ENCODE results near the gene CPT1B. TPM values are rescaled to one million over a fixed set of nuclear protein-coding genes. Genes with fewer than 3 reads are reported as not detected.
A peak's percentile ranks its signal among the peaks of the same experiment; 100 is the strongest.

The CPT1B gene
- total RNA-seq, 1 donor from 2014 or later = 0.43 TPM

DNA sequence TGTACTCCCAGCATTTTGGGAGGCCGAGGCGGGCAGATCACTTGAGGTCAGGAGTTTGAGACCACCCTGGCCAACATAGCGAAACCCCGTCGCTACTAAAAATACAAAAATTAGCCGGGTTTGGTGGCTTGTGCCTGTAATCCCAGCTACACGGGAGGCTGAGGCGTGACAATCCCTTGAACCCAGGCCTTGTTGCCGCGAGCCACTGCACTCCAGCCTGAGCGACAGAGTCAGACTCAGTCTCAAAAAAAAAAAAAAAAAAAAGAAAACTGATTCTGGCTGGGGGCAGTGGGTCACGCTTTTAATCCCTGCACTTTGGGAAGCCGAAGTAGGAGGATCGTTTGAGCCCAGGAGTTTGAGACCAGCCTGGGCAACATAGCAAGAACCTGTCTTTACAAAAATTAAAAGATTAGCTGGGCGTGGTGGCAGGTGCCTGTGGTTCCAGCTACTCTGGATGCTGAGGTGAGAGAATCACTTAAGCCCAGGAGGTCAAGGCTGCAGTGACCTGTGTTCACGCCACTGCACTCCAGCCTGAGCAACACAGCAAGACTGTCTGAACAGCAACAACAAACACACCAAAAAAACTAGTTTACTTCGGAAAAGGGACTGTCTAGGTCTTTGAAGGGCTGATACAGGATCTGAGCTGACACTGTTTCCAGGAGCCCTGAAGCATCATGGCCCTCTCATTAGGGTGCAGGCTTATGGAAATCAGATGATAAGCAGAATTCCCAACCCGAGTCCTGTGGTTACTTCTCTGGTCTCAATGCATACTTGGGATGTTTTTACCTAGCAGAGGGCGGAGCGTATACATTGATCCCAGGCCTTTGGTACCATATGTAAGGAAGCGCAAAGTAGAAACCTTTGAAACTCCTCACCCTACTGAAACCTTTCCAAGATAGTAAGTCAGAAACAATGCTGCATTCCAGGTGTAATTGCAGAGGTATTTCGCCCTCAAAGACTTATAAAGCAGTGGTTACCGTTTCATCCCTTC is 6.2 kb upstream of the CPT1B start:
- intact Hi-C loops (cut with DNase I) = no loop called here
- no peak overlapping the region for H3K27ac ChIP-seq
- peaks cover 0 to 5% of the 10 kb centered on the region in 2 donors for H3K36me3 ChIP-seq
- H3K4me3 ChIP-seq = peak overlapping the region in 1 of 2 donors; percentile 82
- H3K9me3 ChIP-seq = no peaks in the 10 kb centered on the region
- TF ChIP-seq CTCF (IDR thresholded peaks at IDR 0.05) = no peak
- peaks cover 4 to 14% of the 10 kb centered on the region in 2 donors for H3K4me1 ChIP-seq
- no peaks in the 10 kb centered on the region for H3K27me3 ChIP-seq
- no peak for DNase-seq (ENCODE audit: low spot score in 2 of 2)

GRCh38 chr22:50583294-50583861 is 5.2 kb upstream of the CPT1B start:
- Histone ChIP-seq H3K36me3 (peaks cover 0 to 5% of the 10 kb centered on the region in 2 donors), H3K4me3 (peak overlapping the region; percentile 65 to 82), H3K4me1 (peaks cover 5 to 19% of the 10 kb centered on the region in 2 donors), H3K27ac (peak overlapping the region; percentile 95 to 99), H3K9me3 (no peaks in the 10 kb centered on the region), H3K27me3 (peaks cover under 1% of the 10 kb centered on the region)
- intact Hi-C loops (cut with DNase I) = loop anchor here (2.0 kb wide), 1 partner anchor 45 kb away; the partner anchor contains the start of gene ARSA
- no peak for DNase-seq (ENCODE audit: low spot score in 2 of 2)
- TF ChIP-seq CTCF (IDR thresholded peaks at IDR 0.05) = no peak

DNA sequence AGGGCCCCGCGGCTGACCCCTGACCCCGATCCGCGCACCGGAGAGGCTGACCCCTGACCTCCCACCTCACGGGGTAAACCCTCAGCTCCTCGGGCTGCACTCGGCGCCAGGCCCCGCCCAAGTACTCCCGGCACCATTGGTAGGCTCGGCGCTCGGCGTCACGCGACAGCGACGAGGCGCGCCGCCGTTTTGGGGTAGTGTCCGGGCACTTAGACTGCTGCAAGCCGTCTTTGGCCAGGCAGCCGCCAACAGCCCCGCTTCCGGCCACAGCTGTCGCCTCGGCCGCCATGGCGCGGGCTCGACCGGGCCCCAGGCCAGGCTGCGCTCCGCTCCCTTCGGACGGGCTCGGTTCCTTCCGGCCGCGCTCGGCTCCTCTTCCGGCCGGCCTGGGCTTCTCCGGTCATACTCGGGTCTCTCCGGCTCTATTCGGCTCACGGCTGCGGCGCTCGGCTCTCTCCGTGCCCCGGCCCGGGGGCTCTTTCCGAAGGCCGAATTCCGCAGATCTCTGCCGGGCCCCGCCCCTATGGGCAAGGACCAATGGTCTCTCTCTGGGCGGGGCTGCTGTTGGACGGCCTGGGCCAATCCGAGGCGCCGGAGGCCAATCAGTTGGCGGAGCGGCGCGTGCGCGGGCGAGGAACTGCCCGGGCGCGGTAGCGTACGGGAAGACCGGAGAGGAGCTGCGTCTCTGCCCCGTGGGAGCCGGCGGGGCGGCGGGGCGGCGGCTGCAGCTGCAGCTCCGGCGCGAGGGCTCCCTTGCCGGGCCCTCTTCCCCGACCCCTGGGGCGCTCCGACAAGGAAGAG is 4.5 kb upstream of the CPT1B start, which contains the start of gene CHKB:
Gene CHKB (minus strand): TSS at position 357 of the 801 bp plus-strand sequence. CDS start 68 bp downstream, at position 289.
- intact Hi-C loops (cut with DNase I) = loop anchor here (1.0 to 2.0 kb wide), 4 partner anchors 20 to 74 kb away; partner anchors contain the start of genes ARSA, NCAPH2, SCO2 and SYCE3
- peak within 1 kb of the TSS; percentile 65 to 82 for H3K4me3 ChIP-seq

DNA sequence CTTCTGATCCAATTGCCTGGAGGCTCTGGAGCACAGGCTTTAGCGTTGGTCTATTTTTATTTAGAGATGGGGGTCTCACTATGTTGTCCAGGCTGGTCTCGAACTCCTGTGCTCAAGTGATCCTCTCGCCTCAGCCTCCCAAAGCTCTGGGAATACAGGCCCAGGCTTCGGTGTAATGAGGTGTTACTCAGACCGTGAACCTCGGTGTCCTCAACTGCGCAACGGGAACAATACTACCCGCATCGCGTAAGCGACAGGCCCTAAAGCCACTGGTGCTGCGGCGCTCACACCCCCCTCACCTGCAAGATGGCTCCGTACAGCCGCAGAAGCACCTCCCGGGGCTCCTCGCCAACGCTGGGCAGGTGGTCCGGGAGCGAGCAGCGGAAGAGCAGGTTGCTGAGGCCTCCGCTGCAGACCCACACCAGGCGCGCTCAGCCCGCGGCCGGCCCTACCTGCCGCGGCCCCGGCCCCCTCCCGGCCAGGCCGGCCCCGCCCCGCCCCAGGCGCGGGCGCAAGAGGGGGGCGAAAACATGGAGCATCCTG is 3.8 kb upstream of the CPT1B start:
- Histone ChIP-seq H3K27ac (peak overlapping the region; percentile 95 to 99), H3K4me1 (peaks cover 7 to 23% of the 10 kb centered on the region in 2 donors), H3K36me3 (peaks cover 0 to 5% of the 10 kb centered on the region in 2 donors), H3K9me3 (no peaks in the 10 kb centered on the region), H3K27me3 (peaks cover 5% of the 10 kb centered on the region), H3K4me3 (peak overlapping the region; percentile 65 to 82)
- no peak for DNase-seq (ENCODE audit: low spot score in 2 of 2)
- TF ChIP-seq CTCF (IDR thresholded peaks at IDR 0.05) = no peak
- intact Hi-C loops (cut with DNase I) = loop anchor here (1.0 to 2.0 kb wide), 4 partner anchors 20 to 74 kb away; partner anchors contain the start of genes ARSA, NCAPH2, SCO2 and SYCE3

More for the DNA sequence above, 4.5 kb upstream of the CPT1B start, which contains the start of gene CHKB:
- DNase-seq (ENCODE audit: low spot score in 2 of 2) = peak; percentile 92 to 99
- no peak for TF ChIP-seq CTCF (IDR thresholded peaks at IDR 0.05)
- H3K4me1 ChIP-seq = peaks cover 7 to 23% of the 10 kb centered on the region in 2 donors
- no peaks in the 10 kb centered on the region for H3K9me3 ChIP-seq
- H3K27me3 ChIP-seq = peaks cover 5% of the 10 kb centered on the region
- H3K27ac ChIP-seq = peak within 1 kb of the TSS; percentile 95 to 99
- H3K36me3 ChIP-seq = peaks cover 0 to 5% of the 10 kb centered on the region in 2 donors
